Measurements from ENCODE around the gene TUBA3E. TPM values are rescaled to one million over a fixed set of nuclear protein-coding genes. Genes with fewer than 3 reads are reported as not detected.

TUBA3E gene
- total and polyA plus RNA-seq, 9 of the 15 experiments (the other 6 are each of a cell fraction or from before 2014, with no cell fraction given): 0.09 to 0.30 (median 0.13) TPM; not detected in 3

- Histone ChIP-seq H3K4me3 (no peak overlapping the region), H3K36me3 (ENCODE audit: control insufficient read depth, insufficient read depth, low read length) (peaks cover 27% of the 10 kb centered on the region; the same call in 2 of the 3 replicates), H3K79me2 (ENCODE audit: control insufficient read depth, insufficient read depth, low read length) (peaks cover 27% of the 10 kb centered on the region), H3K9ac (ENCODE audit: insufficient read depth in 1 of 2, low read depth in 2 of 2, low read length in 2 of 2) (peak overlapping the region in 1 of 2 experiments; percentile 78; a peak in 1 of 4 replicates), H4K20me1 (replicated peaks; ENCODE audit: control insufficient read depth, insufficient read depth, low read length) (no peaks in the 10 kb centered on the region), H3K27me3 (ENCODE audit: control insufficient read depth in 2 of 2, insufficient read depth in 2 of 2, low read length in 2 of 2) (no peaks in the 10 kb centered on the region), H2AFZ (ENCODE audit: low read depth, low read length) (no peak overlapping the region), H3K9me3 (replicated peaks; ENCODE audit: control insufficient read depth, insufficient read depth, low read depth, low read length) (no peaks in the 10 kb centered on the region), H3K27ac (ENCODE audit: extremely low read depth, low read depth, low read length) (no peak overlapping the region), H3K4me2 (ENCODE audit: insufficient read depth, low read length) (no peak overlapping the region), H3K4me1 (replicated peaks in 1 of 2; ENCODE audit: control insufficient read depth in 2 of 2, insufficient read depth in 2 of 2, low read length in 2 of 2) (peaks cover 9 to 30% of the 10 kb centered on the region in 2 experiments; a peak in 4 of 5 replicates), H3K9me1 (ENCODE audit: control insufficient read depth, insufficient read depth, low read length) (no peaks in the 10 kb centered on the region)
- ATAC-seq (no peak), DNase-seq (ENCODE audit: extremely low read depth in 1 of 4, low spot score in 3 of 4) (no peak), FAIRE-seq (no peak)
- POLR2A ChIA-PET: interaction anchor here (0.7 to 1.6 kb wide), 3 partner anchors 8 to 1300 kb away, joined by 3 to 7 read pairs (median 3); a partner anchor contains a TSS
- intact Hi-C loops (cut with micrococcal nuclease): loop anchor here (10.0 kb wide), 1 partner anchor 1298 kb away; no protein-coding TSS in a partner anchor
- TF ChIP-seq CC2D1A (IDR thresholded peaks at IDR 0.05) (no peak), RNF2 (IDR thresholded peaks at IDR 0.05) (no peak), CREBBP (IDR thresholded peaks at IDR 0.05; ENCODE audit: low read depth, low read length) (no peak), TGIF2 (CRISPR knock-in tag; IDR thresholded peaks at IDR 0.05) (no peak), HINFP (tag; conservative IDR thresholded peaks at IDR 0.05; ENCODE audit: low read depth) (no peak), CCNT2 (IDR thresholded peaks at IDR 0.05; ENCODE audit: borderline replicate concordance, extremely low read depth, insufficient read length, low read depth, low read length) (no peak), FOXJ3 (CRISPR knock-in tag; IDR thresholded peaks at IDR 0.05) (no peak), ZKSCAN3 (CRISPR knock-in tag; IDR thresholded peaks at IDR 0.05) (no peak), SMARCA4 (IDR thresholded peaks at IDR 0.05) (no peak), VEZF1 (CRISPR knock-in tag; IDR thresholded peaks at IDR 0.05) (no peak), PHF8 (IDR thresholded peaks at IDR 0.05; ENCODE audit: borderline replicate concordance, low read length) (no peak), ATF7 (IDR thresholded peaks at IDR 0.05) (no peak), ZBTB2 (IDR thresholded peaks at IDR 0.05) (no peak), POLR2AphosphoS5 (IDR thresholded peaks at IDR 0.05; ENCODE audit: control insufficient read depth, insufficient read depth, low read depth, low read length) (no peak), TBL1XR1 (IDR thresholded peaks at IDR 0.05; ENCODE audit: low read length in 2 of 2) (no peak)
- BruUV-seq (replicated peaks): no TSS peak
- WGBS (ENCODE audit: insufficient coverage, low coverage, missing lambda C conversion rate): 64% methylated on average over 6 of the region's 8 CpGs
- CTCF ChIA-PET (ENCODE audit: low intra/inter-chr PET ratio): no interaction called here
- in situ Hi-C loops (cut with MboI): no loop called here
Observed at GRCh38 chr2:130187268-130187667, 11.0 kb downstream of the TUBA3E start.

All from K562 (cell line).